ENCODE results near the gene PITRM1.

Gene PITRM1

DNA sequence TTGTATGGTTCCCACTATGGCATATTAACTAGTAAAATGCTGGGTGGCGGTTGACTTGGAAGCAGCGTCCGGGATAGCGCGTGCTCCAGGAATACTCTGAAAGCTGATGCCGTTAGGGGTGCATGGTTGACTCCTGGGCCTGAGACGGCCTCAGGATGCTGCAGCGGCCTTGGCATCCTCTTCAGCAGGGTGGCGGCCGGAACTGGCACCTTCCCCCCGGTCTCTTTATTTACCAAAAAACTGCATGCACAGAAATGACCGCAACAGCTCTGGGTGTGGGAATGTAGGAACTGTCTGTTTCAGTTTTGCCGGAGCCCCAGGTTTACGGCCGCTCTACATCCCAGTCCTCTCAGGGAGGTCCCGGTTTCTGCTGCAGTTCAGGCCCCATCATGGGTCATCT lies 76.4 kb downstream of the PITRM1 start:
- Histone ChIP-seq H2BK12ac (ENCODE audit: low read length in 2 of 2) (peak overlapping the region; percentile 70 to 100), H3K4me2 (ENCODE audit: low read length, poor library complexity, severe bottlenecking) (peak overlapping the region; percentile 32), H2BK15ac (ENCODE audit: low read depth, poor library complexity, severe bottlenecking) (peak overlapping the region; percentile 52), H3K4ac (ENCODE audit: low read depth in 1 of 2, low read length in 2 of 2) (peak overlapping the region; percentile 27 to 35), H2AK5ac (ENCODE audit: low read length, severe bottlenecking) (peak overlapping the region; percentile 5), H3K4me1 (ENCODE audit: control insufficient read depth, insufficient read depth, low read depth, low read length) (peaks cover 52% of the 10 kb centered on the region), H4K91ac (ENCODE audit: low read length) (peak overlapping the region; percentile 76), H4K8ac (ENCODE audit: low read length) (peak overlapping the region; percentile 82), H2BK120ac (ENCODE audit: low read depth, low read length) (peak overlapping the region; percentile 94), H3K9ac (ENCODE audit: low read length) (peak overlapping the region; percentile 84), H2BK5ac (ENCODE audit: low read depth, low read length, poor library complexity, severe bottlenecking) (peak overlapping the region; percentile 49), H3K79me1 (replicated peaks; ENCODE audit: low read length, poor library complexity, severe bottlenecking) (peaks cover 11% of the 10 kb centered on the region), H2AFZ (ENCODE audit: low read depth, low read length) (no peak overlapping the region), H3K4me3 (ENCODE audit: insufficient read depth in 1 of 2, low read depth in 1 of 2, low read length in 2 of 2) (peak overlapping the region in 1 of 2 experiments; percentile 53), H3K9me3 (ENCODE audit: control insufficient read depth, low read length) (no peaks in the 10 kb centered on the region), H3K36me3 (ENCODE audit: control insufficient read depth in 1 of 2, insufficient read depth in 2 of 2, low read depth in 1 of 2, low read length in 2 of 2) (peaks cover 6 to 14% of the 10 kb centered on the region in 2 experiments), H3K14ac (ENCODE audit: low read length in 2 of 2) (peak overlapping the region in 1 of 2 experiments; percentile 88), H3K27me3 (ENCODE audit: control insufficient read depth in 1 of 2, insufficient read depth in 1 of 2, low read length in 2 of 2) (no peaks in the 10 kb centered on the region), H3K27ac (ENCODE audit: low read length, poor library complexity, severe bottlenecking) (peak overlapping the region; percentile 98), H3K23ac (ENCODE audit: low read length in 2 of 2) (no peak overlapping the region), H3K18ac (ENCODE audit: low read depth in 1 of 2, low read length in 2 of 2) (peak overlapping the region; percentile 17 to 86)
- peak; percentile 44 for DNase-seq
- 63% methylated on average over 11 of the region's 16 CpGs for WGBS

DNA sequence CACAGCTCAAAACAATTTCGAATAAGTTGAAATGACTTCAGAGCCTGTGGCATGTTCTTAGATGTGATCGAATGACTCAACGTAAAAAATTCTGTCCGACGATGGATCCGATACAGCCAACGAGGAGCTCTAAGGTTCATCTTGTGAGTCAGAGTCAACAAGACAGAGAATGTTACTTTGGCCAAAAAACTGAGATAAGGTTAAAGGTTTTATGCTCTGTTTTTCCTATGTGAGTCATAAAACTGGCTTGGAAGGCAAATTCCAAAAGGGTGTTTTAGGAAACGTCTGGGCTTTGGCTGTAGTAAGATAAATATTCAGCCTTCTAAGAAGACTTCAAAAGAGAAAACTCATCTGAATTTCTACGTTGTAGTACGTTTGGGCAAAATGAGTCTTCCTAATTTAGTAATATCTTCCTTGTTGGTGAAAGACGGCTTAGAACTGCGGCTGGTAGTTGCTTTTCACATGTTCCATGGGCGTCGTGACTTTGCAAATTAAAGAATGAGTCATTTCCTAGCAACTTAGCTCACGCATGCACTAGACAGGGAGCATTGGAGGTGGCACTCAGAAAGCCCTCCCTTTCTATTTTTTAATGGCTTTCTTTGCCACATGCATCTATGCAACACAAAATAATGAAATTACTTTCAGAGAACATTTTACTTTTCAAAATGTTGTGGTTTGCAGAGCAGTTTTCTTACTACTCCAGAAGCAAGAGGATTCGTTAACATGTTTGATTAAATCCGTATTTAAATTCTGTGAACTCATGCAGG lies 77.0 kb downstream of the PITRM1 start:
- H2AFZ ChIP-seq (ENCODE audit: low read depth, low read length), result no peak overlapping the region
- peaks cover 52% of the 10 kb centered on the region for H3K4me1 ChIP-seq (ENCODE audit: control insufficient read depth, insufficient read depth, low read depth, low read length)
- H2BK12ac ChIP-seq (ENCODE audit: low read length in 2 of 2), result no peak overlapping the region
- H4K8ac ChIP-seq (ENCODE audit: low read length), result no peak overlapping the region
- no peak overlapping the region for H3K4ac ChIP-seq (ENCODE audit: low read depth in 1 of 2, low read length in 2 of 2)
- WGBS, result 1% methylated on average over 17 of the region's 17 CpGs
- H3K79me1 ChIP-seq (replicated peaks; ENCODE audit: low read length, poor library complexity, severe bottlenecking), result peaks cover 6% of the 10 kb centered on the region
- H3K18ac ChIP-seq (ENCODE audit: low read depth in 1 of 2, low read length in 2 of 2), result peak overlapping the region in 1 of 2 experiments; percentile 17
- peak overlapping the region; percentile 98 for H3K27ac ChIP-seq (ENCODE audit: low read length, poor library complexity, severe bottlenecking)
- peak overlapping the region; percentile 49 for H2BK5ac ChIP-seq (ENCODE audit: low read depth, low read length, poor library complexity, severe bottlenecking)
- H3K4me3 ChIP-seq (ENCODE audit: insufficient read depth in 1 of 2, low read depth in 1 of 2, low read length in 2 of 2), result peak overlapping the region in 1 of 2 experiments; percentile 53
- no peak overlapping the region for H2BK15ac ChIP-seq (ENCODE audit: low read depth, poor library complexity, severe bottlenecking)
- H3K27me3 ChIP-seq (ENCODE audit: control insufficient read depth in 1 of 2, insufficient read depth in 1 of 2, low read length in 2 of 2), result no peaks in the 10 kb centered on the region
- H4K91ac ChIP-seq (ENCODE audit: low read length), result no peak overlapping the region
- H3K36me3 ChIP-seq (ENCODE audit: control insufficient read depth in 1 of 2, insufficient read depth in 2 of 2, low read depth in 1 of 2, low read length in 2 of 2), result peaks cover 4 to 9% of the 10 kb centered on the region in 2 experiments
- no peaks in the 10 kb centered on the region for H3K9me3 ChIP-seq (ENCODE audit: control insufficient read depth, low read length)
- H3K9ac ChIP-seq (ENCODE audit: low read length), result peak overlapping the region; percentile 84
- peak; percentile 99 for DNase-seq
- H3K14ac ChIP-seq (ENCODE audit: low read length in 2 of 2), result no peak overlapping the region
- peak overlapping the region; percentile 40 for H3K4me2 ChIP-seq (ENCODE audit: low read length, poor library complexity, severe bottlenecking)
- no peak overlapping the region for H3K23ac ChIP-seq (ENCODE audit: low read length in 2 of 2)
- peak overlapping the region; percentile 94 for H2BK120ac ChIP-seq (ENCODE audit: low read depth, low read length)
- peak overlapping the region; percentile 5 for H2AK5ac ChIP-seq (ENCODE audit: low read length, severe bottlenecking)

DNA sequence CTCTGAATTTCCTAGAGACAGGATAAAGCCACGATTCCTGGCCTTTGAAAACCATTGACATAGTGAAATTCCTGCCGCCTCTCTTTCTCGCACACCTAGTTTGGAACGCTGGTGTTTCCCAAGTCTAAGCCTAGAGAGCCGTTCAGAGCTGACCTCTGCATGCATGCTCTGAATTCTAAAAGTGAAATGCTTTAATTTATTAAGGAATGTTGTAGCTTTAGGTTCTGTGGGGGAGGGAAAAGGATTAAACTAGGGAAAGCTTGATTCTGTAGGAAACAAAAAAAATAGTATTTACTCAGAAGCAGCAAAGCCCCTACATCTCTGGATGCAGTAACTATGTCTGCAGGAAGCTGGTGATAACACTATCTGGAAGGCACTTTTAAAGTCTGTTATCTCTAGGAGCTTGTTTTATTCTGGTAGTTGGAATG lies 78.0 kb downstream of the PITRM1 start:
- 29% methylated on average over 5 of the region's 5 CpGs for WGBS
- Histone ChIP-seq H3K36me3 (ENCODE audit: control insufficient read depth in 1 of 2, insufficient read depth in 2 of 2, low read depth in 1 of 2, low read length in 2 of 2) (peaks cover 0 to 2% of the 10 kb centered on the region in 2 experiments), H3K4ac (ENCODE audit: low read depth in 1 of 2, low read length in 2 of 2) (peak overlapping the region; percentile 53 to 62), H3K79me1 (replicated peaks; ENCODE audit: low read length, poor library complexity, severe bottlenecking) (peaks cover 3% of the 10 kb centered on the region), H3K18ac (ENCODE audit: low read depth in 1 of 2, low read length in 2 of 2) (peak overlapping the region in 1 of 2 experiments; percentile 68), H4K8ac (ENCODE audit: low read length) (no peak overlapping the region), H2AK5ac (ENCODE audit: low read length, severe bottlenecking) (peak overlapping the region; percentile 89), H2BK15ac (ENCODE audit: low read depth, poor library complexity, severe bottlenecking) (no peak overlapping the region), H3K27ac (ENCODE audit: low read length, poor library complexity, severe bottlenecking) (peak overlapping the region; percentile 98), H2BK12ac (ENCODE audit: low read length in 2 of 2) (peak overlapping the region in 1 of 2 experiments; percentile 57), H3K9ac (ENCODE audit: low read length) (peak overlapping the region; percentile 84), H2BK5ac (ENCODE audit: low read depth, low read length, poor library complexity, severe bottlenecking) (peak overlapping the region; percentile 86), H3K23ac (ENCODE audit: low read length in 2 of 2) (no peak overlapping the region), H3K4me3 (ENCODE audit: insufficient read depth in 1 of 2, low read depth in 1 of 2, low read length in 2 of 2) (peak overlapping the region in 1 of 2 experiments; percentile 50), H3K4me2 (ENCODE audit: low read length, poor library complexity, severe bottlenecking) (no peak overlapping the region), H3K27me3 (ENCODE audit: control insufficient read depth in 1 of 2, insufficient read depth in 1 of 2, low read length in 2 of 2) (no peaks in the 10 kb centered on the region), H3K9me3 (ENCODE audit: control insufficient read depth, low read length) (no peaks in the 10 kb centered on the region), H2AFZ (ENCODE audit: low read depth, low read length) (no peak overlapping the region), H3K4me1 (ENCODE audit: control insufficient read depth, insufficient read depth, low read depth, low read length) (peaks cover 51% of the 10 kb centered on the region), H3K14ac (ENCODE audit: low read length in 2 of 2) (no peak overlapping the region), H2BK120ac (ENCODE audit: low read depth, low read length) (peak overlapping the region; percentile 52), H4K91ac (ENCODE audit: low read length) (no peak overlapping the region)
- DNase-seq, result peak; percentile 30

DNA sequence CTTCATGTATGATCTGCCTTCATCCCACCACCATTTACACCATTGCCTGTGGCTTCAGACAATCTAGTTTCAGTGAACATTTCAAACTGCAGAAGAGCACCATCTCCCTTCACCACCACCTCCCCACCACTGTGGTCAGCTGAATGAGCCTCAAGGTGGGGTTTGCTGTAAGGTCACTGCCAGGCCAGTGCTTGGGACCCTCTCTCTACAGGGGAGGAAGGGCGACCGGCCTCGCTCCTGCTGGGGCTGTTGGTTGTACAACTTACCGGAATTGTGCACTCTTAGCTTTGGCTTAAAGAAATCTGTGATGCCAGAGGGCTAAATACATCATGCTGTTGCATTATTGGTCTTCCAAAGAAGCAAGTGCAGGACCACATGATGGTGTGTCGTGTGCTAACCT lies 78.6 kb downstream of the PITRM1 start:
- Histone ChIP-seq H3K4me2 (ENCODE audit: low read length, poor library complexity, severe bottlenecking) (no peak overlapping the region), H4K8ac (ENCODE audit: low read length) (peak overlapping the region; percentile 93), H2BK5ac (ENCODE audit: low read depth, low read length, poor library complexity, severe bottlenecking) (peak overlapping the region; percentile 61), H2BK120ac (ENCODE audit: low read depth, low read length) (peak overlapping the region; percentile 77), H3K79me1 (replicated peaks; ENCODE audit: low read length, poor library complexity, severe bottlenecking) (peaks cover 4% of the 10 kb centered on the region), H2AFZ (ENCODE audit: low read depth, low read length) (no peak overlapping the region), H3K27ac (ENCODE audit: low read length, poor library complexity, severe bottlenecking) (peak overlapping the region; percentile 98), H2BK15ac (ENCODE audit: low read depth, poor library complexity, severe bottlenecking) (peak overlapping the region; percentile 94), H3K27me3 (ENCODE audit: control insufficient read depth in 1 of 2, insufficient read depth in 1 of 2, low read length in 2 of 2) (no peaks in the 10 kb centered on the region), H3K9me3 (ENCODE audit: control insufficient read depth, low read length) (no peaks in the 10 kb centered on the region), H3K23ac (ENCODE audit: low read length in 2 of 2) (no peak overlapping the region), H2BK12ac (ENCODE audit: low read length in 2 of 2) (peak overlapping the region; percentile 91 to 98), H3K4me1 (ENCODE audit: control insufficient read depth, insufficient read depth, low read depth, low read length) (peaks cover 46% of the 10 kb centered on the region), H4K91ac (ENCODE audit: low read length) (peak overlapping the region; percentile 73), H3K14ac (ENCODE audit: low read length in 2 of 2) (peak overlapping the region in 1 of 2 experiments; percentile 61), H3K36me3 (ENCODE audit: control insufficient read depth in 1 of 2, insufficient read depth in 2 of 2, low read depth in 1 of 2, low read length in 2 of 2) (peaks cover 0 to 5% of the 10 kb centered on the region in 2 experiments), H3K18ac (ENCODE audit: low read depth in 1 of 2, low read length in 2 of 2) (peak overlapping the region; percentile 68 to 74), H3K4me3 (ENCODE audit: insufficient read depth in 1 of 2, low read depth in 1 of 2, low read length in 2 of 2) (no peak overlapping the region), H3K9ac (ENCODE audit: low read length) (peak overlapping the region; percentile 84), H2AK5ac (ENCODE audit: low read length, severe bottlenecking) (peak overlapping the region; percentile 89), H3K4ac (ENCODE audit: low read depth in 1 of 2, low read length in 2 of 2) (peak overlapping the region; percentile 60 to 92)
- WGBS, result 88% methylated on average over 5 of the region's 5 CpGs
- no peak for DNase-seq
